GM12878 (cell line): ENCODE measurements around the gene PIP4K2A. TPM values are rescaled to one million over a fixed set of nuclear protein-coding genes. Genes with fewer than 3 reads are reported as not detected.
A peak's percentile ranks its signal among the peaks of the same experiment; 100 is the strongest.

Source experiments
- ATAC-seq: fragments of 200-7000 bp; cut with Tn5 transposase; 3 replicates; pipeline ENCODE4 v1.9.1; 2020; ENCODE audit warnings: mild to moderate bottlenecking, moderate library complexity
- BruUV-seq: library from RNA; stranded (reverse); fragments of 400-500 nt; replicated peaks from 2 replicates; lab custom pipeline; 2021; lab: Mats Ljungman, UMichigan
- CTCF ChIA-PET: fragments of 300-600 bp; sonication (Branson Sonifier 250); formaldehyde crosslinking; extraction: SDS; loops from one replicate; lab custom pipeline; 2021; ENCODE audit warnings: inconsistent platforms; lab: Yijun Ruan, JAX
- POLR2A ChIA-PET: fragments of 350-600 bp; formaldehyde crosslinking; extraction: SDS; loops from one replicate; lab custom pipeline; 2021; ENCODE audit warnings: inconsistent platforms; lab: Charles Lee
- RAD21 ChIA-PET: fragments of 300-600 bp; sonication (Branson Sonifier 250); formaldehyde crosslinking; loops from one replicate; lab custom pipeline; 2023; ENCODE audit warnings: antibody characterized with exemption; ENCODE audit not compliant: unreplicated experiment; lab: Charles Lee
- SMC1A ChIA-PET: fragments of 300-600 bp; sonication (Branson Sonifier 250); formaldehyde crosslinking; loops from one replicate; lab custom pipeline; 2023; ENCODE audit not compliant: unreplicated experiment, uncharacterized antibody; lab: Charles Lee
- DNase-seq: peaks from one replicate; pipeline ENCODE4 v3.0.0-alpha.2; 2011; ENCODE audit warnings: low read depth, low spot score
- FAIRE-seq: peaks from 3 replicates; lab custom pipeline; 2011; peaks lifted over from hg19 to GRCh38; lab: Jason Lieb, UNC
- H2AFZ ChIP-seq: 2 replicates; pipeline ENCODE4 v1.6.0; 2011; ENCODE audit warnings: low read depth, low read length, control low read depth; ENCODE audit not compliant: control insufficient read depth
- H3K27ac ChIP-seq: 2 replicates; pipeline ENCODE4 v1.5.1; 2011; ENCODE audit warnings: control low read depth; ENCODE audit not compliant: control insufficient read depth, insufficient read depth
- H3K27me3 ChIP-seq, 2 experiments: replicated peaks in 1 of 2; 2 replicates each; pipeline versions ENCODE4 v1.6.0 to v1.6.1; 2011; ENCODE audit warnings: low read length in 1 of 2; ENCODE audit not compliant: control insufficient read depth in 2 of 2, insufficient read depth in 2 of 2
- H3K36me3 ChIP-seq, 2 experiments: 2 replicates each; pipeline ENCODE4 v1.5.1; 2011; ENCODE audit warnings: low read length in 1 of 2; ENCODE audit not compliant: control insufficient read depth in 2 of 2, insufficient read depth in 2 of 2
- H3K4me1 ChIP-seq: 2 replicates; pipeline ENCODE4 v1.6.1; 2011; ENCODE audit warnings: mild to moderate bottlenecking, low read length, moderate library complexity, mixed read lengths; ENCODE audit not compliant: control insufficient read depth, insufficient read depth
- H3K4me2 ChIP-seq: 2 replicates; pipeline ENCODE4 v1.6.0; 2011; ENCODE audit warnings: control low read depth; ENCODE audit not compliant: control insufficient read depth, insufficient read depth
- H3K4me3 ChIP-seq: fragments of 200-600 bp; sonication (generic); 2 replicates; pipeline ENCODE4 v1.5.1; 2016
- H3K79me2 ChIP-seq: 2 replicates; pipeline ENCODE4 v1.6.0; 2011; ENCODE audit warnings: low read length; ENCODE audit not compliant: control insufficient read depth, insufficient read depth
- H3K9ac ChIP-seq: 2 replicates; pipeline ENCODE4 v1.8.0; 2011; ENCODE audit warnings: low read length, control low read depth, mixed read lengths; ENCODE audit not compliant: control insufficient read depth, insufficient read depth
- H3K9me3 ChIP-seq: replicated peaks from 3 replicates; pipeline ENCODE4 v1.5.1; 2011; ENCODE audit warnings: mild to moderate bottlenecking, low read length; ENCODE audit not compliant: control insufficient read depth, insufficient read depth
- H4K20me1 ChIP-seq: 2 replicates; pipeline ENCODE4 v1.6.0; 2011; ENCODE audit not compliant: control insufficient read depth, insufficient read depth
- TCF3 ChIP-seq: IDR thresholded peaks from 2 replicates; pipeline ENCODE4 v1.6.1; 2012; ENCODE audit warnings: low read depth, mild to moderate bottlenecking, low read length, borderline replicate concordance; ENCODE audit not compliant: insufficient read depth
- WGBS: methylation state at CpG from one replicate; pipeline ENCODE4 v1.1.6; 2016; ENCODE audit warnings: low lambda C conversion rate; ENCODE audit not compliant: insufficient replicate concordance, insufficient coverage; ENCODE audit errors: missing lambda C conversion rate; 5-methylcytosine and 5-hydroxymethylcytosine counted together
- in situ Hi-C: fragments of 300-500 bp; cut with MboI; formaldehyde crosslinking; loops from 9 replicates; pipeline ENCODE4 v1.14.3; 2018; ENCODE audit warnings: mixed read lengths
- intact Hi-C: fragments of 100-400 bp; cut with micrococcal nuclease; formaldehyde crosslinking; loops from one replicate; pipeline ENCODE4 v1.14.2; 2022; ENCODE audit not compliant: unreplicated experiment
- polyA plus RNA-seq, 11 experiments: library from polyadenylated mRNA; depleted of rRNA in 4 of 11; unstranded in 6 of 11; stranded (reverse) in 5 of 11; fragments of >200 nt; fragmentation: Nextera tagmentation in 4 of 11; fragmentation: Illumina TruSeq in 1 of 11; extraction: Ambion mirVana in 4 of 11; extraction: Trizol in 1 of 11; gene quantifications; 1 replicate in 1 of 11; 2 replicates in 10 of 11; pipeline versions ENCODE4 v1.2.1 to v1.2.3, GENCODE V29; 2011 to 2016; ENCODE audit warnings: inconsistent platforms in 2 of 11, missing spikeins in 2 of 11, low read depth in 1 of 11
- total RNA-seq, 4 experiments: library from RNA; depleted of rRNA in 3 of 4; stranded (reverse); fragments of >200 nt in 3 of 4; fragmentation: Illumina TruSeq in 1 of 4; extraction: Trizol in 1 of 4; gene quantifications; 2 replicates each; pipeline versions ENCODE4 v1.2.1 to v1.2.3, GENCODE V29; 2013 to 2021
- TF ChIP-seq, protein P1 (sequence below), 3 experiments: IDR thresholded peaks in 2 of 3; conservative IDR thresholded peaks in 1 of 3; 2 replicates each; pipeline ENCODE4 v1.5.1; 2011; ENCODE audit warnings: low read depth in 3 of 3, low read length in 3 of 3, mild to moderate bottlenecking in 3 of 3, control low read depth in 2 of 3, moderate library complexity in 2 of 3, inconsistent platforms in 1 of 3, mixed read lengths in 1 of 3; ENCODE audit not compliant: control insufficient read depth in 2 of 3, insufficient read depth in 1 of 3; ENCODE audit errors: extremely low read depth in 1 of 3

Gene PIP4K2A
- total and polyA plus RNA-seq, 10 of the 15 experiments (the other 5 are each of a cell fraction or from before 2014, with no cell fraction given): 54.3 to 139 (median 84.4) TPM

DNA sequence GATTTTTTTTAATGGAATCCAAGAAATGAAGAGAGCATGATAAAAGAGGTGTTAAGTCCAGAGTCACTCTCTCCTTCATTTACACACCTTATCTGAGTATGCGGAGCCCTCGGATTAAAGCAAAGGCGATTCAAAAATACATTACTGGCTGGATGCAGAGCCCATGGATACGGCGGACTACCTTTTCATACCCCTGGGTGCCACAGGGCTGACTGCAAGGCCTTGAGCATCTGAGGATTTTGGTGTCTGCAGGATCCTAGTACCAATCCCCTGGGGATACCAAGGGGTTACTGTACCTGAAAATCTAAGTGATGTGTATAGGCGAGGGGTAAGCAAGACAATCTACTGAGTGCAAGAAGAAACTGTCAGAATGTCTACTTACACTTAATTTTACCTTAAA, 20.5 kb downstream of the PIP4K2A start:
- Histone ChIP-seq H3K4me3 (no peak overlapping the region; the same call in 1 of the 2 replicates), H3K27me3 (no peaks in the 10 kb centered on the region), H4K20me1 (no peaks in the 10 kb centered on the region), H3K9me3 (peaks cover 5% of the 10 kb centered on the region; the same call in 2 of the 3 replicates), H3K79me2 (peaks cover 100% of the 10 kb centered on the region), H3K4me1 (peaks cover 25% of the 10 kb centered on the region), H3K27ac (peak overlapping the region; percentile 63), H2AFZ (no peak overlapping the region), H3K4me2 (peak overlapping the region; percentile 56), H3K9ac (peak overlapping the region; percentile 19; the same call in 1 of the 2 replicates), H3K36me3 (no peaks in the 10 kb centered on the region; a peak in 3 of 4 replicates)
- DNase-seq: no peak
- TF ChIP-seq TCF3: no peak
- TF ChIP-seq, protein P1, sequence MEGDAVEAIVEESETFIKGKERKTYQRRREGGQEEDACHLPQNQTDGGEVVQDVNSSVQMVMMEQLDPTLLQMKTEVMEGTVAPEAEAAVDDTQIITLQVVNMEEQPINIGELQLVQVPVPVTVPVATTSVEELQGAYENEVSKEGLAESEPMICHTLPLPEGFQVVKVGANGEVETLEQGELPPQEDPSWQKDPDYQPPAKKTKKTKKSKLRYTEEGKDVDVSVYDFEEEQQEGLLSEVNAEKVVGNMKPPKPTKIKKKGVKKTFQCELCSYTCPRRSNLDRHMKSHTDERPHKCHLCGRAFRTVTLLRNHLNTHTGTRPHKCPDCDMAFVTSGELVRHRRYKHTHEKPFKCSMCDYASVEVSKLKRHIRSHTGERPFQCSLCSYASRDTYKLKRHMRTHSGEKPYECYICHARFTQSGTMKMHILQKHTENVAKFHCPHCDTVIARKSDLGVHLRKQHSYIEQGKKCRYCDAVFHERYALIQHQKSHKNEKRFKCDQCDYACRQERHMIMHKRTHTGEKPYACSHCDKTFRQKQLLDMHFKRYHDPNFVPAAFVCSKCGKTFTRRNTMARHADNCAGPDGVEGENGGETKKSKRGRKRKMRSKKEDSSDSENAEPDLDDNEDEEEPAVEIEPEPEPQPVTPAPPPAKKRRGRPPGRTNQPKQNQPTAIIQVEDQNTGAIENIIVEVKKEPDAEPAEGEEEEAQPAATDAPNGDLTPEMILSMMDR (IDR thresholded peaks at IDR 0.05 in 2 of 3, conservative IDR thresholded peaks at IDR 0.05 in 1 of 3; ENCODE audit: control insufficient read depth in 2 of 3, extremely low read depth in 1 of 3, insufficient read depth in 1 of 3, low read depth in 3 of 3, low read length in 3 of 3): no peak
- FAIRE-seq: no peak
- ATAC-seq: no peak
- SMC1A ChIA-PET: interaction anchor here (0.6 to 4.5 kb wide), 11 partner anchors 9 to 595 kb away, joined by 3 to 56 read pairs (median 4); no protein-coding TSS in a partner anchor
- CTCF ChIA-PET: interaction anchor here (1.3 kb wide), 1 partner anchor 9 kb away, joined by 3 read pairs; no protein-coding TSS in a partner anchor
- intact Hi-C loops (no loop called here), in situ Hi-C loops (no loop called here)
- POLR2A ChIA-PET: interaction anchor here (1.2 kb wide), 1 partner anchor 84 kb away, joined by 3 read pairs; no protein-coding TSS in a partner anchor
- RAD21 ChIA-PET: interaction anchor here (0.9 to 1.7 kb wide), 6 partner anchors 9 to 74 kb away, joined by 3 to 6 read pairs (median 4); no protein-coding TSS in a partner anchor
- no TSS peak for BruUV-seq
- WGBS: 47% methylated on average over 6 of the region's 6 CpGs
